ENCODE measurements around the gene ZNF407.

Gene ZNF407

DNA sequence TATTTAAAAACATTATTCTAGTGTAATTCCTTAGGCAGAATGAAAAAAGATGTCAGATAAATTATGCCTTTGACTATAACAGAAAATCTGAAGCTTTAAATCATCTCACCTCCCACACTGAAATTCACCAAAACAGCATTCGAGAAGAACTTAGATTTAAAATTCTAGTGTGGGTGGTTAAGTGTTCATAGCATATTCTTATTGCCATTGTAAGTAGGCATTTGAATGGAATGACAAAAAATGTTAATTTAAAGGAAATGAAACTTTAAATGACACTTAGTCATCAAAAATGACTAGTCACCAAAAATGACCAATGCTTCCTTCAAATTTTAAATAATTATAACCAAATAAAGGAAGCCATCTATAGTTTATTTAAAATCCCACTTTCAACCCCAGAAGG, 7.0 kb upstream of the ZNF407 start:
- Mint-ChIP-seq H3K9me3 (no peaks in the 10 kb centered on the region), H3K4me1 (peaks cover 22% of the 10 kb centered on the region), H3K36me3 (ENCODE audit: insufficient read depth) (peaks cover 11% of the 10 kb centered on the region), H3K27ac (ENCODE audit: low read depth) (no peak overlapping the region), H3K27me3 (peaks cover 11% of the 10 kb centered on the region), H3K4me3 (no peak overlapping the region)
- ATAC-seq (replicated peaks; ENCODE audit: extremely low read depth, poor library complexity, severe bottlenecking) (no peak), DNase-seq (ENCODE audit: low spot score in 2 of 2) (no peak)

DNA sequence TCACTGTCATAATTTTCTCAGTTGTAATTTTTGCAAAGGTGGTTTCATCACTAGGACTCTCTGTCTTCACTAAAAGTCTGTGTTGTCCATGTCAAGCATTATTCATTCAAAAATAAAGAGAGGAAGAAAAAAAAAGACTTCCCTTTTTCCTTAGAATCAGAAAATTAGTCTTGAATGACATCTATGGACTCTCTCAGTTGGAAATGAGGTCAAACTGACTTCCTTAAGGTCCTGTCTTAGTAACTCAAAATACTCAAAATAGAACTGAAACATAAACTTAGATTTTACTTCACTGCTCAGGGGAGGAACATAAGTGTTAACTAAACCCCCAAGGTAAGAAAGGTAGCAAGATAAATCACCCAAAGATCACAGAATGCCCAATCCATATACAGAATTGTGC, 2.2 kb upstream of the ZNF407 start:
- ATAC-seq (replicated peaks; ENCODE audit: extremely low read depth, poor library complexity, severe bottlenecking) (no peak), DNase-seq (ENCODE audit: low spot score in 2 of 2) (no peak)
- H3K4me1 Mint-ChIP-seq: peaks cover 32% of the 10 kb centered on the region
- no peak overlapping the region for H3K4me3 Mint-ChIP-seq
- peaks cover 32% of the 10 kb centered on the region for H3K36me3 Mint-ChIP-seq (ENCODE audit: insufficient read depth)
- no peaks in the 10 kb centered on the region for H3K27me3 Mint-ChIP-seq
- no peaks in the 10 kb centered on the region for H3K9me3 Mint-ChIP-seq
- H3K27ac Mint-ChIP-seq (ENCODE audit: low read depth): peak overlapping the region; percentile 94

DNA sequence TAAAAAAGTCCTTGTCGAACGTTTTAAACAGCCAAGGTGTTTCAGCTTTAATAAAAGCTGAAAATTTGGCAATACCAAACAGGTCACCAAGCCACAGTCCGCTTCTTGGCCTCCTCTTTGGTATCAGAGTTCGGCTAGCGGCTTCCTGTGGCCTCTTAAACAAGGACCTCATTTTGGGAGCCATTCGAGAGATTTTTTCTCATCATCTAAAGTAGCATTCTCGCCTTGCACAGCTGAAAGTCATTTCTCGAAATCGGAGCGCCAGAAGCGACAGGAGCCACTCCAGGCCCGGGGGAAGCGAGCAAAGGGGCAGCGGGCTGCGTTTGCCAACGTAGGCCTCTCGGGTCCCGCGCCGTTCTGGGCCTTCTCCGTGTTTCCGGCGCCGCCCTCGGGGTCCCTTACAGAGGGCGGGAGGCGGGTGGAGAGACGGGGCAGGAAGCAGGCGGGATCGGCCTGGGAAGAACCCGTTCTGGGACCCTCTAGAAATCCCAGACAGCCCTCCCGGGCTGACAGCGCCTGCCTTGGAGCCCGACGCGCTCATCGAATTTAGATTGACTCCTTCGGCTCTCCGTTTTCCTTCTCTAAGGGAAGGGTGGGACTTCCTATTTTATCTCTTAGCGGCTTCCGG, 522 bp upstream of the ZNF407 start:
- peaks cover 49% of the 10 kb centered on the region for H3K4me1 Mint-ChIP-seq

DNA sequence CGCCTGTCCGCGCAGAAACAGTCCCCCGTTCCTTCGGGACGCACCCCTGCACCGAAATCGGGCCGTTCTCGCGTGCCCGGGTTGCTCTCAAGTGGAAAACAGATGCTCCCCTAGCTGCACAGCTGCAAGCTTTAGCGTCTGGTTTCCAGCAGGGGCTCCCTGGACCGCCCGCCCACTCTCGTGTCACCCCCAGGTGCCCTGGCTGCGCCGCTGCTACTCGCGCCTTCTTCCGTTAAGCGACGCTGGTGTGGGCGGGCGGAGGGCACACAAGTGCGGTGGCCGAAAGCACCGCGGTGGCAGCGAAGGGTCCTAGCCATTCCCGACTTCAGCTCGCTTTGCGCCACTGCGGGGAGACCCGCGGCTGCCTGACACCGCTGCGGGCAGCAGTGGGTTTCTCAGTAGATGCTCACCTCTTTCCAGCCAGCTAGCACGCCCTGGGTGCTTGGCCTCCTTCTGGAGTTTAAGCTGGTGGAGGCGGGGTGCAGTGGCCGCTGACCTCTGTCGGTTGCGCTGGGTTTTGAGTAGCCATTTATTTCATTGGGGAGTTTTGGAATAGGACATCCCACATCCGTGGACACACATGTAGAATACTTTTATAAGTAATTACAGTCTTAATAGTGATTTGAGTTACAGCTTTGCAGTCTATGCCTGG, 806 bp downstream of the ZNF407 start:
- Mint-ChIP-seq H3K4me3 (peak overlapping the region; percentile 98), H3K27ac (ENCODE audit: low read depth) (peak overlapping the region; percentile 94), H3K9me3 (no peaks in the 10 kb centered on the region), H3K36me3 (ENCODE audit: insufficient read depth) (peaks cover 28% of the 10 kb centered on the region), H3K27me3 (no peaks in the 10 kb centered on the region), H3K4me1 (peaks cover 58% of the 10 kb centered on the region)
- ATAC-seq (replicated peaks; ENCODE audit: extremely low read depth, poor library complexity, severe bottlenecking) (peak; percentile 67), DNase-seq (ENCODE audit: low spot score in 2 of 2) (peak; percentile 48 to 53)

More for the DNA sequence above, 522 bp upstream of the ZNF407 start:
- peak overlapping the region; percentile 98 for H3K4me3 Mint-ChIP-seq
- H3K9me3 Mint-ChIP-seq: no peaks in the 10 kb centered on the region
- DNase-seq (ENCODE audit: low spot score in 2 of 2) (peak; percentile 60 to 61), ATAC-seq (replicated peaks; ENCODE audit: extremely low read depth, poor library complexity, severe bottlenecking) (peak; percentile 50)
- peak overlapping the region; percentile 94 for H3K27ac Mint-ChIP-seq (ENCODE audit: low read depth)
- no peaks in the 10 kb centered on the region for H3K27me3 Mint-ChIP-seq
- H3K36me3 Mint-ChIP-seq (ENCODE audit: insufficient read depth): peaks cover 32% of the 10 kb centered on the region

DNA sequence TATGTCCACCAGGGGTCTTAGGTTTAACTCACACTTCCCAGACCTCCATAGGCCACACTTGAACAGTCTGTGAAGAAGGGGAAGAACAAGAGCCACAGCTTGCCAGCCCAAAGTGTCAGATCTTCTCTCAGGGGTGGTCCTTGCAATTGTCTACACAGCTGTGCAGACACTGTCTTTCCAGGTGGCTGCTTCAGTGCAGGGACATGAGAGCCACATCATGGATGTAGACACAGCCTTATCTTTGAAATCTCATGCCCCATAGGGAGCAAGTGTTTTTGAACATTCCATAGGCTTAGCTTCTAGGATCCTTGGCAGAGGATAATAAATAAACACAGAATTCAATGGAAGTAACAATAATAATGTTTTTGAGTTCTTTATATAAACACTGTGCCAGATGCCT, 6.7 kb downstream of the ZNF407 start:
- DNase-seq (ENCODE audit: low spot score in 2 of 2) (no peak), ATAC-seq (replicated peaks; ENCODE audit: extremely low read depth, poor library complexity, severe bottlenecking) (no peak)
- peaks cover 50% of the 10 kb centered on the region for H3K4me1 Mint-ChIP-seq
- H3K27ac Mint-ChIP-seq (ENCODE audit: low read depth): no peak overlapping the region
- peaks cover 5% of the 10 kb centered on the region for H3K36me3 Mint-ChIP-seq (ENCODE audit: insufficient read depth)
- H3K4me3 Mint-ChIP-seq: no peak overlapping the region
- H3K9me3 Mint-ChIP-seq: no peaks in the 10 kb centered on the region
- H3K27me3 Mint-ChIP-seq: no peaks in the 10 kb centered on the region

DNA sequence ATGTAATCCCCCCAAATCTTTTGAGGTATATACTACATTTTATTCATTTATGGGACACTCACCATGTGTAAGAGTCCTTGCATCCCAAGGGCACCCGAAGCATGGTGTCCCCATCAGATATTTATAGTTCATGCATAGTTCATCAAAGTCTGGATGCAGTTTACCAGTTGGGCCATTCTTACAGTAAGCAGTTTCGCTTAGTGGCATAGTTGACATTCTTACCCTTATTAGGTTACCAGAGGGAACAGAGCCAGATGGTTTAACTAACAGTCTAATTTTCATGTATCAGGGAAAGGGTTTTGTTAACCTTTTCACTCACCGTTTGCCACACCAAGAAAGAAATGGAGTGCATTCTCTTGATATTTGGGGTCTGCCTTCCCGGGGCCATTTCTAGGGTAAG, 7.1 kb downstream of the ZNF407 start:
- no peak for DNase-seq (ENCODE audit: low spot score in 2 of 2)
- no peak overlapping the region for H3K4me3 Mint-ChIP-seq
- no peaks in the 10 kb centered on the region for H3K27me3 Mint-ChIP-seq
- H3K36me3 Mint-ChIP-seq (ENCODE audit: insufficient read depth): peaks cover 5% of the 10 kb centered on the region
- H3K4me1 Mint-ChIP-seq: peaks cover 50% of the 10 kb centered on the region
- no peak for ATAC-seq (replicated peaks; ENCODE audit: extremely low read depth, poor library complexity, severe bottlenecking)
- H3K27ac Mint-ChIP-seq (ENCODE audit: low read depth): no peak overlapping the region
- no peaks in the 10 kb centered on the region for H3K9me3 Mint-ChIP-seq

DNA sequence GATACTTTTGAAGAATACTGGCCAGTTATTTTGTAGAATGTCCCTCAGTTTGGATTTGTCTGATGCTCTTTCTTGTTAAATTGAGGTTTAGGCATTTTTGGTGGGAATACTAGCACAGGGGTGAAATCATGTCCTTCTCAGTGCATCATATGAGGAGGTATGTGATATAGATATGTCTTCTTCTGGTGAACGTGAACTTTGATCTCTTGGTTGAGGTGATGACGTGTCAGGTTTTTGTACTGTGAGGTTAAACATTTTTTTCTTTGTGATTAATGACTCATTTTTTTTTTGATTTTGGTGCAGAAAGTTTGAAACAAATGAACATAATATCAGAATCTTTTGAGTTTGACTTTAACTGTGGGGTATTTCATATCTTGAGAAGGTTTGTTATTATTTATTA, 11.0 kb downstream of the ZNF407 start:
- Mint-ChIP-seq H3K4me1 (peaks cover 39% of the 10 kb centered on the region), H3K27me3 (no peaks in the 10 kb centered on the region), H3K27ac (ENCODE audit: low read depth) (no peak overlapping the region), H3K36me3 (ENCODE audit: insufficient read depth) (peaks cover 5% of the 10 kb centered on the region), H3K9me3 (no peaks in the 10 kb centered on the region), H3K4me3 (no peak overlapping the region)
- ATAC-seq (replicated peaks; ENCODE audit: extremely low read depth, poor library complexity, severe bottlenecking) (no peak), DNase-seq (ENCODE audit: low spot score in 2 of 2) (no peak)

DNA sequence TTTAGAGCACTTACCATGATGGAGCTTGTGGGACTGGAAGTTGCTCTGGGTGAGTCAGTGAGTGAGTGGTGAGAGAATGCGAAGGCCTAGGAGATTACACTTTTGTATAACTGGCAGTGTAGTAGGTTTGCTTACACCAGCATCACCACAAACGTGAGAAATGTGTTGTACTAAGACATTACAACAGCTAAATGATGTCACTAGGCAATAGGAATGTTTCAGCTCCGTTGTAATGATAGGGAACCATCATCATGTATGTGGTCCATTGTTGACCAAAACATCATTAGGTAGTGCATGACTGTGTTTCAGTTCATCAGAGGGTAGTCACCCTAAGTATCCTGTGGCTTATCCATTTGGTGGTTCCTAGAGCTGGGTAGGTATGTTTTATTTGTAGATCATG, 11.9 kb downstream of the ZNF407 start:
- peaks cover 5% of the 10 kb centered on the region for H3K36me3 Mint-ChIP-seq (ENCODE audit: insufficient read depth)
- H3K4me3 Mint-ChIP-seq: no peak overlapping the region
- peaks cover 32% of the 10 kb centered on the region for H3K4me1 Mint-ChIP-seq
- no peaks in the 10 kb centered on the region for H3K27me3 Mint-ChIP-seq
- peak overlapping the region; percentile 23 for H3K27ac Mint-ChIP-seq (ENCODE audit: low read depth)
- no peaks in the 10 kb centered on the region for H3K9me3 Mint-ChIP-seq
- DNase-seq (ENCODE audit: low spot score in 2 of 2): no peak
- ATAC-seq (replicated peaks; ENCODE audit: extremely low read depth, poor library complexity, severe bottlenecking): no peak

DNA sequence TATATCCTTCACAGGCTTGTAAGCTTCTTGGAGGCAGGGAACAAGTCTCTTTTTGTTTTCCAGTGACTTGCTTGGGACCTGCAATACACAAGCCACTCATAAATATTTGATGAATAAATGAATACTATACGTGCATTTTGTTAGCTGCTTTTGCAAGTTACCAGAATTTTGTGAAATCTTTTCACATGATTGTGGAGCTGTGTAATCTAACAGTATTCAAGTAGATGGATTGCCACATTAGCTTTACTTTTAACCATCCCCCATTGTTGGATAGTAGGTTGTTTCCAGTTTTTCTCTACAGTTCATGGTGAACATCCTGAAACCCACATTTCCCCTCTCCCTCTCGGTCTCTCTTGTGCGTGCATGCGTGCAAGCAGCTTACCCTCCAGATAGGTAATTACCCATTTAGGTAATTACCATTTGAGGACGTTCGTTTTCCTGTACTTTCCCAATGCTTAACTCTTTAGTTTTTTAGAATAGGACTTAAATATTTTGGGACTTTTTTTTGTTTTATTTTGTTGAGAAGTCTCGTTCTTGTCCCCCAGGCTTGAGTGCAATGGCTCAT, 12.5 kb downstream of the ZNF407 start:
- Mint-ChIP-seq H3K4me3 (no peak overlapping the region), H3K9me3 (no peaks in the 10 kb centered on the region)

DNA sequence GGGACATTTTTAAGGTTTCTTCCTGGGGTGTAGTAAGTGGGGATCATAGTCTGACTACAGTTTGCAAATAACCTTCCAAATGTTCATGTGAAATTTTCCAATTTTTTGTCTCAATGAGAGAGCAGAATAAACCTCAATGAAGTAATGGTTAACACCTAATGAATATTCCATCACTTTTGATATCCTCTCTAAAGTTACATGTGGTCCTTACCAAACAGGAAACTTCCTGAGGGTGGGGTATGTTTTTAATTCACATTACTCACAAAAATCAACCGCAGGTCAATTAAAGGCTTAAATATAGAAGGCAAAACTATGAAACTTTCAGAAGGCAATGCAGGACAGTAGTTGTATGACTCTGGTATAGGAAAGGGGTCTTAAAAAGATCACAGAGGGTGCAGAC, 13.2 kb downstream of the ZNF407 start:
- no peak for ATAC-seq (replicated peaks; ENCODE audit: extremely low read depth, poor library complexity, severe bottlenecking)
- H3K4me3 Mint-ChIP-seq: no peak overlapping the region

More for the DNA sequence above, 12.5 kb downstream of the ZNF407 start:
- Mint-ChIP-seq H3K27me3 (no peaks in the 10 kb centered on the region), H3K27ac (ENCODE audit: low read depth) (no peak overlapping the region), H3K36me3 (ENCODE audit: insufficient read depth) (peaks cover 3% of the 10 kb centered on the region), H3K4me1 (peaks cover 32% of the 10 kb centered on the region)
- DNase-seq (ENCODE audit: low spot score in 2 of 2) (no peak), ATAC-seq (replicated peaks; ENCODE audit: extremely low read depth, poor library complexity, severe bottlenecking) (no peak)

DNA sequence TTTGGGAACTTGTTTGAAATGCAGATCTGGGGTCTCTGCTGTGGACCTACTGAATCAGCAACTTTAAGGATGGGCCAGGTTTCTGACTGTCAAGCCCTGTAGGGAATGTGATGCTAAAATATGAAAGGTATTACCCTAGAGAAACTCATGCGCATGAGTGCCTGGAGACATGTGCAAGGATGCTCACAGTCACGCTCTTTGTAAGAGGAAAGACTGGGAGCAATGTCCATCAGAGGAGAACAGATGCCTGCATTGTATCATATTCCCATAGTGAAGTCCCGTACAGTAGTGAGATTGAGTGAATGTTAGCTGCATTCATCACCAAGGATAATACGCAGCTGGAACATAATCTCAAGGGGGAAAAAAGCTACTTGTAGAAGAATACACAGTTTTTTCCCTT, 14.1 kb downstream of the ZNF407 start:
- H3K4me3 Mint-ChIP-seq: no peak overlapping the region
- H3K27ac Mint-ChIP-seq (ENCODE audit: low read depth): no peak overlapping the region

More for the DNA sequence above, 13.2 kb downstream of the ZNF407 start:
- Mint-ChIP-seq H3K27me3 (no peaks in the 10 kb centered on the region), H3K4me1 (peaks cover 32% of the 10 kb centered on the region), H3K36me3 (ENCODE audit: insufficient read depth) (peaks cover 3% of the 10 kb centered on the region), H3K9me3 (no peaks in the 10 kb centered on the region), H3K27ac (ENCODE audit: low read depth) (no peak overlapping the region)
- DNase-seq (ENCODE audit: low spot score in 2 of 2): no peak

DNA sequence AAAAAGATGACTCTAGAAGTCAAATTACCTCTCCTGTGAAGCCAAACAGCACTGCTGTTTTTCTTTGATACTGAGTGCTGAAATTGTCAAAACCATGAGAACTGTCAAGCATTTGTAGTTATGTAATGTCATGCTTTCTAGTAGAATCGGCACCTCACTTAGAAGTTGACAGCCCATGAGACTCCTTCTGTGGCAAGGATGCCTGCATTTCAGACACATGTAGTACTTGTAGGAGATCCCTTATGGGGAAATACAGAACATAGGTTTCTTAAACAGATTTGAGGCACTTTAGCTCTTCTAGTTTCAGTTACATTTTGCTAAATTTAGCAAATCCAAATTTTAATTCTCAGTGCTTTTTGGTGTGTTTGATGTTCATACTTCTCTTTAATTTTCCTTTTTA, 15.7 kb downstream of the ZNF407 start:
- Mint-ChIP-seq H3K4me1 (peaks cover 29% of the 10 kb centered on the region), H3K27ac (ENCODE audit: low read depth) (no peak overlapping the region), H3K4me3 (no peak overlapping the region), H3K9me3 (no peaks in the 10 kb centered on the region), H3K27me3 (no peaks in the 10 kb centered on the region), H3K36me3 (ENCODE audit: insufficient read depth) (peaks cover 3% of the 10 kb centered on the region)
- ATAC-seq (replicated peaks; ENCODE audit: extremely low read depth, poor library complexity, severe bottlenecking) (no peak), DNase-seq (ENCODE audit: low spot score in 2 of 2) (no peak)

More for the DNA sequence above, 14.1 kb downstream of the ZNF407 start:
- no peak for ATAC-seq (replicated peaks; ENCODE audit: extremely low read depth, poor library complexity, severe bottlenecking)
- DNase-seq (ENCODE audit: low spot score in 2 of 2): no peak
- no peaks in the 10 kb centered on the region for H3K9me3 Mint-ChIP-seq
- no peaks in the 10 kb centered on the region for H3K27me3 Mint-ChIP-seq
- H3K36me3 Mint-ChIP-seq (ENCODE audit: insufficient read depth): peaks cover 3% of the 10 kb centered on the region
- H3K4me1 Mint-ChIP-seq: peaks cover 32% of the 10 kb centered on the region

DNA sequence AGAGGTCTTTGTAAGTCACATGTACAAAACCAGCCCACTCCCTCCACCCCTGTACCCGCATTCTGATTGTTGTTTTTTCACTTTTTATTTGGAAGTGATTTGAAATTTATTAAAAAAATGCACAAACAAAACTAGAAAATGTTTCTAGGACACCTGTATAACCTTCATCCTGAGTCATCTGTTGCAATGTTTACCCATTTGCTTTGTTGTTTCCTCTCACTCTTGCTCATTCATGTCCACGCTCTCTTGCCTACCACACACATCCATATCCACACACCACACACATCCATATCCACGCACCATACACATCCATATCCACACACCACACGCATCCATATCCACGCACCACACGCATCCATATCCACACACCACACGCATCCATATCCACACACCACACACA, 18.8 kb downstream of the ZNF407 start:
- Mint-ChIP-seq H3K27me3 (no peaks in the 10 kb centered on the region), H3K9me3 (no peaks in the 10 kb centered on the region), H3K36me3 (ENCODE audit: insufficient read depth) (peaks cover 1% of the 10 kb centered on the region), H3K4me3 (no peak overlapping the region), H3K27ac (ENCODE audit: low read depth) (no peak overlapping the region), H3K4me1 (peaks cover 5% of the 10 kb centered on the region)
- DNase-seq (ENCODE audit: low spot score in 2 of 2) (no peak), ATAC-seq (replicated peaks; ENCODE audit: extremely low read depth, poor library complexity, severe bottlenecking) (no peak)

Data from central memory CD8-positive, alpha-beta T cell (primary cell).